Activated CD4-positive, alpha-beta T cell treated with anti-CD3 and anti-CD28 coated beads for 36 hours (primary cell): Measurements from ENCODE around the gene NFATC2. TPM values are rescaled to one million over a fixed set of nuclear protein-coding genes. Genes with fewer than 3 reads are reported as not detected.
A peak's percentile ranks its signal among the peaks of the same experiment; 100 is the strongest.
"Not testable (repeated sequence)": the region's sequence is repeated elsewhere in the genome, so short reads cannot be mapped to it uniquely, and the experiment has no call there.

Source experiments
- ATAC-seq: fragments of 200-7000 bp; cut with Tn5 transposase; one replicate; pipeline ENCODE4 v1.10.0; 2021; ENCODE audit warnings: mild to moderate bottlenecking, moderate library complexity
- CTCF ChIA-PET: fragments of 350-600 bp; sonication (Branson Sonifier 250); formaldehyde crosslinking; loops from one replicate; lab custom pipeline; 2021; ENCODE audit warnings: antibody characterized with exemption; lab: Charles Lee
- POLR2A ChIA-PET: fragments of 350-600 bp; sonication (Branson Sonifier 250); formaldehyde crosslinking; loops from one replicate; lab custom pipeline; 2021; ENCODE audit warnings: antibody characterized with exemption, inconsistent platforms; lab: Charles Lee
- DNase-seq: peaks from one replicate; pipeline ENCODE4 v3.0.0-alpha.2; 2020
- H3K27ac Mint-ChIP-seq: one replicate; pipeline ENCODE4 v1.8.0; 2021; ENCODE audit warnings: mixed read lengths
- H3K27me3 Mint-ChIP-seq: one replicate; pipeline ENCODE4 v1.8.0; 2021; ENCODE audit warnings: mixed read lengths
- H3K36me3 Mint-ChIP-seq: one replicate; pipeline ENCODE4 v1.8.0; 2021; ENCODE audit warnings: low read depth, mixed read lengths
- H3K4me1 Mint-ChIP-seq: one replicate; pipeline ENCODE4 v1.8.0; 2021; ENCODE audit warnings: mixed read lengths
- H3K4me3 Mint-ChIP-seq: one replicate; pipeline ENCODE4 v1.8.0; 2021; ENCODE audit warnings: mild to moderate bottlenecking, moderate library complexity, mixed read lengths
- H3K9me3 Mint-ChIP-seq: one replicate; pipeline ENCODE4 v1.8.0; 2021; ENCODE audit warnings: low read depth, mixed read lengths
- intact Hi-C, 2 experiments: fragments of 100-400 bp; cut with DNase I in 1 of 2; cut with micrococcal nuclease in 1 of 2; formaldehyde crosslinking; loops; one replicate each; pipeline versions ENCODE4 v1.14.2 to v1.15.1; 2022 to 2024; cut with DNase I, micrococcal nuclease
- total RNA-seq, 2 experiments: library from RNA; stranded (reverse); gene quantifications; one replicate each; pipeline ENCODE4 v1.2.3, GENCODE V29; 2021

NFATC2 gene
- total RNA-seq, 2 experiments from 2014 or later = 38.5 to 49.8 TPM

DNA sequence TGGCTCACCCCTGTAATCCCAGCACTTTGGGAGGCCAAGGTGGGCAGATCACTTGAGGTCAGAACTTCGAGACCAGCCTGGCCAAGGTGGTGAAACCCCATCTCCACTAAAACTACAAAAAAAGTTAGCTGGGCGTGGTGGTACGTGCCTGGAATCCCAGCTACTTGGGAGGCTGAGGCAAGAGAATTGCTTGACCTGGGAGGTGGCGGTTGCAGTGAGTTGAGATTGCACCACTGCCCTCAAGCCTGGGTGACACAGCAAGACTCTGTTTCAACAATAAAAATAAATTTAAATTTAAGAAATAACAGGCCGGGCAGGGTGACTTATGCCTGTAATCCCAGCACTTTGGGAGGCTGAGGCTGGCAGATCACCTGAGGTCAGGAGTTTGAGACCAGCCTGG lies 80.7 kb downstream of the NFATC2 start:
- ATAC-seq = not testable (repeated sequence)
- ChIA-PET CTCF (interaction anchor here (0.6 to 1.4 kb wide), 2 partner anchors 9 to 42 kb away, joined by 4 read pairs; no protein-coding TSS in a partner anchor), POLR2A (interaction anchor here (0.6 kb wide), 1 partner anchor 44 kb away, joined by 3 read pairs; no protein-coding TSS in a partner anchor)

DNA sequence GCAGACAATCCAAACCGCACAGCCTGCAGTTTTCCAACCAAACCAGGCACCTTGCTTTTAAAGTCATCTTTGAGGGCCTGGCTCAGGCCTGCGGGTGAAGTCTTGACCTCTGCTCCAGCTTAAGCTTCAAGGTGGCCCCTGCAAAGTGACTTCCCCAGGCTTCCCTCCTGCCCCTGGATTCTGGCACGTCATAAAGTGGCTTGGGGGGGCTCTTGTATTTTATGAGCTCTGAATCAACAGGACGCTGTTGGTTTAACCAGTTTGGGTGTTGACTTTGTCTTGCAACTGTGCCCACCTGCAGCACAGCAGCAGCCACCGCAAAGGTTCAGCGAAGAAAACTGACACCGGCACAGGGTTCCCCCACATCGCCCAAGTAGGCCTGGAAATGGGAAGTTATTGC lies 81.2 kb downstream of the NFATC2 start:
- CTCF ChIA-PET = interaction anchor here (0.6 to 1.4 kb wide), 2 partner anchors 9 to 43 kb away, joined by 4 read pairs; no protein-coding TSS in a partner anchor
- intact Hi-C loops = loop anchor here in 1 of 2 experiments (5.0 kb wide), 1 partner anchor 39 kb away; no protein-coding TSS in a partner anchor
- Mint-ChIP-seq H3K4me1 (peaks cover 40% of the 10 kb centered on the region), H3K27me3 (no peaks in the 10 kb centered on the region), H3K27ac (peak overlapping the region; percentile 12), H3K9me3 (no peaks in the 10 kb centered on the region), H3K4me3 (no peak overlapping the region), H3K36me3 (peaks cover 64% of the 10 kb centered on the region)
- POLR2A ChIA-PET = no interaction called here
- DNase-seq = no peak
- no peak for ATAC-seq

More for the DNA sequence above, 80.7 kb downstream of the NFATC2 start:
- H3K27ac Mint-ChIP-seq, H3K9me3 Mint-ChIP-seq, H3K4me3 Mint-ChIP-seq, DNase-seq, H3K27me3 Mint-ChIP-seq: not testable (repeated sequence)
- Mint-ChIP-seq H3K36me3 (peaks cover 63% of the 10 kb centered on the region), H3K4me1 (peaks cover 35% of the 10 kb centered on the region)
- intact Hi-C loops = loop anchor here in 1 of 2 experiments (5.0 kb wide), 1 partner anchor 40 kb away; no protein-coding TSS in a partner anchor

DNA sequence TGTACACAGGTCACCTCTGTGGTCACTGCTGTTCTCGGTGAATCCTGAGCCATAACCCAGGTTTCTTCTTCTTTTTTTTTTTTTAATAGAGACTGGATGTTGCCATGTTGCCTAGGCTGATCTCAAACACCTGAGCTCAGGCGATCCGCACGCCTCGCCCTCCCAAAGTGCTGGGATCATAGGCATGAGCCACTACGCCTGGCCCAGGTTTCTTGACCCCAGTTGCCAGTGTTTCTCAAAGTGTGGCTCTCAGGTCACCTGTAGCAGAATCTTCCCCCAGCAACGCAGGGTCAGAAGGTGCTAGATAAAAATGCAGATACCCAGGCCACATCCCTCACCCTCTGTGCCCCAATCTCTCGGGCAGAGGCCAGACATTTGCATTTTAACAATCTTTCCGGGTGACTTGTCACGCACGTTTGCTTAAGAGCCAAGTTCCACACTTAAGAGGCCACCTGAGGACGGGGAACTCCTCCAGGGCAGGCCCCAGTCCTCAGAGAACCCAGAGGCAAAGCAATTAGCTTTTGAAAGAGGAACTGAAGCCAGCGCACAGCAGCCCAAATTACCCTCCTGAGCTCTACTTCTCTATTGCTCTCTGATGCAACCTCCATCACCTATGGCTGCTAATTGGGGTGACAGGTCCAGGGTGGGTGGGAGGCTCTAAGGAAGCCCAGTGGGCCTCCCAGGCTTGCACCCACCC lies 81.8 kb downstream of the NFATC2 start:
- intact Hi-C loops = loop anchor here in 1 of 2 experiments (5.0 kb wide), 1 partner anchor 38 kb away; no protein-coding TSS in a partner anchor
- CTCF ChIA-PET = interaction anchor here (1.4 kb wide), 1 partner anchor 10 kb away, joined by 4 read pairs; no protein-coding TSS in a partner anchor
- POLR2A ChIA-PET = interaction anchor here (0.6 kb wide), 1 partner anchor 18 kb away, joined by 4 read pairs; no protein-coding TSS in a partner anchor
- peaks cover 43% of the 10 kb centered on the region for H3K4me1 Mint-ChIP-seq
- ATAC-seq = no peak
- no peak for DNase-seq
- H3K36me3 Mint-ChIP-seq = peaks cover 62% of the 10 kb centered on the region
- no peaks in the 10 kb centered on the region for H3K27me3 Mint-ChIP-seq
- no peak overlapping the region for H3K4me3 Mint-ChIP-seq
- peak overlapping the region; percentile 12 for H3K27ac Mint-ChIP-seq
- H3K9me3 Mint-ChIP-seq = no peaks in the 10 kb centered on the region

DNA sequence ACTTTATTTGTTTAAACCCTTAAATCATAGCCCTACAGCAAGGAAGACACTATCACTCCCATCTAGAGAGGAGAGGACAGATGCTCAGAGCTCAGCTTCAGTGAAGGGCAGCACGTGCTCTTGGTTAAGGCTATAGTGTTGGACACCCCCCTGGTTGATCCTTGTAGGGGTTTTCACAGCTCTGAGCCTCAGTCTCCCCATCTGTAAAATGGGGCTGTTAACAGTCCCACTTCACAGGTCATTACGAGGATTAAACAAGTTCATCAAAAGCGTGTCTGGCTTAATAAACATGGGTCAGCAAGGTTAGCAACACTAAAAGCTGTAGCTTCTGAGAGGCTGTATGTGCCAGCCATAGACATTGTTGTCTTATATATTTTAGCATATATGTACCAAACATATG lies 82.4 kb downstream of the NFATC2 start:
- Mint-ChIP-seq H3K9me3 (no peaks in the 10 kb centered on the region), H3K27ac (no peak overlapping the region), H3K36me3 (peaks cover 61% of the 10 kb centered on the region), H3K27me3 (no peaks in the 10 kb centered on the region), H3K4me3 (no peak overlapping the region), H3K4me1 (peaks cover 42% of the 10 kb centered on the region)
- intact Hi-C loops = loop anchor here in 1 of 2 experiments (5.0 kb wide), 1 partner anchor 38 kb away; no protein-coding TSS in a partner anchor
- DNase-seq (no peak), ATAC-seq (no peak)
- CTCF ChIA-PET = no interaction called here
- POLR2A ChIA-PET = no interaction called here

DNA sequence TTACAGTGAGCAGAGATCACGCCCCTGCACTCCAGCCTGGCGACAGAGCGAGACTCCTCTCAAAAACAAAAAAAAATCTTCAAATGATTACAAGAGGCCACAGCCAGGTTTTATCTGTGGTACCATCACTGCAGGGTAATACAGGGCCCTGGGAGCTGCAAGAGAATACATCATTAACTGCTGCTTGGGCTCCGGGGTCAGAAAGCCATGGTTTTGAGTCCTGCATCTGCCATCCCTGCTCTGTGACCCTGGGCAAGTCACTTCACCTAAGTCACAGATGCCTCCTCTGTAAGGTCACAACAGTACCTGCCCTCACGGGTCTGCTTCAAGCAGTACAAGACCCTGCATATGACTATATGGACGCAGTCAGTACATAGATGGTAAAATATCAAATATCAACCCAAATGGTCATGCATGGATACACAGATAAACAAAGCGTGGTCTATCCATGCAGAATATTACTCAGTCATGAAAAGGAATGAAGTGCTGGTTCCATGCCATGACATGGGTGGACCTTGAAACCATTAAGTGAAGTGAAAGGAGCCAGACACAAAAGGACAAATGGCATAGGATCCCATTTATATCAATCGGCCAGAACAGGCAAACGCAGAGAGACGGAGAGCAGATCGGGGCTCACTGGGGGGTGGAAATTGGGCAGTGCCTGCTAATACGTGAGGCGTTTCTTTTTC lies 83.6 kb downstream of the NFATC2 start:
- Mint-ChIP-seq H3K36me3 (peaks cover 63% of the 10 kb centered on the region), H3K27ac (no peak overlapping the region), H3K9me3 (no peaks in the 10 kb centered on the region), H3K4me1 (peaks cover 33% of the 10 kb centered on the region), H3K4me3 (no peak overlapping the region), H3K27me3 (no peaks in the 10 kb centered on the region)
- intact Hi-C loops = no loop called here
- ChIA-PET CTCF (interaction anchor here (1.5 kb wide), 1 partner anchor 137 kb away, joined by 5 read pairs; no protein-coding TSS in a partner anchor), POLR2A (no interaction called here)
- DNase-seq = no peak
- ATAC-seq = no peak

DNA sequence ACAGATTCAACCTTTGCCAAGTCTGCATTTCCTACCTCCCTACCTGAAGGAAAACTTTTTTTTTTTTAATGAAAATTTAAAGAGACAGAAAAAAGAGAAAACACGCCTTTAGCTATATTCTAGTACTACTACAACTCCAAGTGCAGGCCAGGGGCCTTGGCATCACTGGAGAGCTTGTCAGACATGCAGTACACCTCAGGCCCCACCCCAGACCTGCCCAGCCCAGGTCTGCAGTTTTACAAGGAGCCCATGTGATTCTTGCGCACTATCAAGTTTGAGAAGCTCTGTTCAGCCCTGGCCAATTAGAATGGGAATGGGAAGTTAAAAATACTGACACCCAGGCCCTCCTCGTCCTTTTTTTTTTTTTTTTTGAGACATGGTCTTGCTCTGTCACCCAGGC lies 85.0 kb downstream of the NFATC2 start:
- POLR2A ChIA-PET = interaction anchor here (1.0 kb wide), 1 partner anchor 85 kb away, joined by 3 read pairs; no protein-coding TSS in a partner anchor
- DNase-seq (no peak), ATAC-seq (no peak)
- intact Hi-C loops = no loop called here
- Mint-ChIP-seq H3K9me3 (no peaks in the 10 kb centered on the region), H3K27ac (peak overlapping the region; percentile 74), H3K36me3 (peaks cover 62% of the 10 kb centered on the region), H3K4me1 (peaks cover 26% of the 10 kb centered on the region), H3K27me3 (no peaks in the 10 kb centered on the region), H3K4me3 (no peak overlapping the region)
- CTCF ChIA-PET = interaction anchor here (0.6 to 1.5 kb wide), 3 partner anchors 9 to 138 kb away, joined by 3 to 5 read pairs (median 5); no protein-coding TSS in a partner anchor

DNA sequence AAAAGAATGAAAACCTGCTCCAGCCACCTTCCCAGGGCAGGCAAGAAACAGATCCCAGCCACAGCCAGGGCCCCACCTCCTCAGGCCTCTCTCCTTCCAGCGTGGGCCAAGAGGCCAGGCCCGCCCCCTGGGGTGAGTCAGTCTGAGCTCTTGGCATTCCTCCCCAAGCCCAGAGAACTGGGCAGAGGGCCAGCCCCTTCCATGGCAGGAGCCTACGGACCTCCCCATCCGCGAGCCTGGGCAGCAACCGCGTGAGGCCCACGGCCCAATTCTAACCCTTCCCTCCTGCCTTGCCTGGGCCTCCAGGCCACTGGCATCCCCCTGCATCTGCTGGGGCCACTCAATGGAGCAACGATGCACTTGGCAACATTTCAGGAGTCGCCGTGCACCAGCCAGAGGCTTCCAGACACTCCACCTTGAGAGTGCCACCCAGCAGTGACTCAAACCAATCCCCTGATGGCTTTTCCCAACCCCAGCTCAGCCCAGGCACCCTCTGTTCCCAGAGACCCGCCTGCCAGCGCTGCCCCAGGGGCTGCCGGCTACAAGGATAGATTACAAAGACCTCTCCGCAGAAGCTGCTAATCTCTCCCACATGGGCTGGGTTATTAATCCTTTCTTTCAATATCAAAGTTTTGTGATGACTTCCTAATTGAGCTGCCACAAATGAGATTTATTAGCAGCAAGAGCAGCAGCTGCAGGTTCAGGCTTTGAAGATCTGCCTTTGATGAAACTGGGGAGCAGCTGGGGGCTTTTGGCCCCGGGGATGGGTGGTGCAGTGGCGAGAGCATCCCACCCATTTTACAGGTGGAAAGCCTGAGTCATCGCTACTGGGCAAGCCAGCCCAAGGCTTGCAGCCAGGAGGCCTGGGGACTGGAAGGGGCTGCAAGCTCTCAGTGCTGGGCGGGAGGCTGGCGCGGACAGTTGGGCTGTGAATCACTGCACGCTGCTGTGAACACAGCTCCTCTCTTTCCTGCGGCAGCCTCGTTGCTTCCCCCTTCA lies 85.7 kb downstream of the NFATC2 start:
- Mint-ChIP-seq H3K36me3 (peaks cover 67% of the 10 kb centered on the region), H3K4me1 (peaks cover 26% of the 10 kb centered on the region), H3K4me3 (no peak overlapping the region), H3K9me3 (no peaks in the 10 kb centered on the region), H3K27me3 (no peaks in the 10 kb centered on the region), H3K27ac (peak overlapping the region; percentile 74)
- POLR2A ChIA-PET = no interaction called here
- peak; percentile 21 for ATAC-seq
- intact Hi-C loops = no loop called here
- CTCF ChIA-PET = interaction anchor here (0.6 to 1.5 kb wide), 6 partner anchors 9 to 139 kb away, joined by 3 to 9 read pairs (median 5); no protein-coding TSS in a partner anchor
- peak; percentile 31 for DNase-seq

DNA sequence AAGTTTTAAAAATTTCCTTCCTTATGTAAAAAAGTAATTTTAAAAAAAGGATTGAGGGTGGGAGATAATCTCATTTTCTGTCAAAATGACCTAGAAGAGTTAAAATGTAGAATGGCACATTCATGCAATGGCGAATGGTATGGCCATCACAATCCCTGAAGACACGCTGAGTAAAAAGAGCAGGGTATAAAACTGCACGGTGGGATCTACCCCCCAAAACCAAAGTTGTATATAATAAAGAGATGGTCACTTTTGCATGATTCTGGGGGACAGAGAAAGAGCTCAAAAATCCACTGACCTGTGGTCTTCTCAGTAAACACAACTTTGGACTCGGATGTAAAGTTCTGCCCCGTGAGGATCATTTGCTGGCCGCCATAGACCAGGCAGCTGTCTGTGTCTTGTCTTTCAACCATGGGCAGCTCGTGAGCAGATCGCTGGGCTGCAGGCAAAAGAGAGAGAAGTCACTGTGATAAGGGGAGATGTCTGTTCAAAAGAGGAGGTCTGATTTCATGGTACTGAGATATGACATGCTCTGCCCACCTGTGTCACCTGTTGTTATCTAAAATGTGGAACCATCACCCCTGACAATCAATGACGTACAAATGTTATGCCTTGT lies 88.2 kb downstream of the NFATC2 start:
- Mint-ChIP-seq H3K27ac (peak overlapping the region; percentile 59), H3K4me1 (peaks cover 26% of the 10 kb centered on the region), H3K36me3 (peaks cover 66% of the 10 kb centered on the region), H3K27me3 (no peaks in the 10 kb centered on the region), H3K9me3 (no peaks in the 10 kb centered on the region), H3K4me3 (no peak overlapping the region)
- POLR2A ChIA-PET = interaction anchor here (0.6 to 1.1 kb wide), 2 partner anchors 41 to 43 kb away, joined by 3 read pairs; no protein-coding TSS in a partner anchor
- intact Hi-C loops = loop anchor here in 1 of 2 experiments (5.0 kb wide), 1 partner anchor 628 kb away; no protein-coding TSS in a partner anchor
- DNase-seq (no peak), ATAC-seq (no peak)
- CTCF ChIA-PET = interaction anchor here (0.7 to 0.9 kb wide), 3 partner anchors 40 to 1244 kb away, joined by 3 read pairs; no protein-coding TSS in a partner anchor

DNA sequence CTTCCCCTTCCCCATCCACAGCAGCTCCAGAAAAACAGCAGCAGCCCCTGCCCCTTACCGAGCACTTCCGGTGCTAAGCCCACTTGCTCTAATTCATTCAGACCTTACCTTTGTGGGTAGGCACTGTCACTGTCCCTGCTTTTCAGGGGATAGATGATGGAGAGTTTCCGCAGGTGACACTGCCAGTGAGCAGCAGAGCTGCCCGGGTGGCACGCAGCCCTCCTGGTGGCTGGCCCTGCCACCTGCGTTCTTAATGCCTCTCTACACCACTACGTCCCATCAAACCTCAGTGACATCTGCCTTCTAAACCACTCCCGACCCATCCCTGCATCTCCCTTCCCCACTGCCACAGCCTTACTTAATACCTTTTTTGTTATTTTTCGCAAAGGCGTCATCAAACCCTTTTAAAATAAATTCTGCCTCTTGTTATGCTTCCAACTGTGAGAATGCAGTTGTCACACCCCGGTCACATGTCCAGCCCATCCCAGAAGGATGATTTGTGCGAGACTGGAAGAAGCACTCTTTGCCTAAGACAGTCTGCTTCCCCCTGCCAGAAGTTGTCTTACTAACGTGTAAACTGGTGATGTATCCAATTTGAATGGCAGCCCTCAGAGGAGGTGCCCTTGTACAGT lies 89.7 kb downstream of the NFATC2 start:
- intact Hi-C loops = loop anchor here in 1 of 2 experiments (5.0 kb wide), 1 partner anchor 629 kb away; no protein-coding TSS in a partner anchor
- ChIA-PET POLR2A (interaction anchor here (1.0 kb wide), 1 partner anchor 122 kb away, joined by 3 read pairs; no protein-coding TSS in a partner anchor), CTCF (no interaction called here)
- H3K27ac Mint-ChIP-seq = peak overlapping the region; percentile 37
- DNase-seq = no peak
- H3K4me3 Mint-ChIP-seq = no peak overlapping the region
- H3K9me3 Mint-ChIP-seq = no peaks in the 10 kb centered on the region
- peaks cover 27% of the 10 kb centered on the region for H3K4me1 Mint-ChIP-seq
- ATAC-seq = no peak
- peaks cover 73% of the 10 kb centered on the region for H3K36me3 Mint-ChIP-seq
- H3K27me3 Mint-ChIP-seq = no peaks in the 10 kb centered on the region
